Liver (tissue), 9 donors: ENCODE measurements around the gene TLCD1. TPM values are rescaled to one million over a fixed set of nuclear protein-coding genes. Genes with fewer than 3 reads are reported as not detected.

ENCODE experiments used
- DNase-seq: peaks from one replicate; pipeline ENCODE4 v3.0.0-alpha.2; 2017; ENCODE audit warnings: low spot score
- H3K27ac ChIP-seq, 2 donors: one replicate each; pipeline ENCODE4 v1.7.0; 2013; ENCODE audit warnings: inconsistent platforms in 2 of 2, low read length in 2 of 2, control low read depth in 1 of 2, low read depth in 1 of 2, mild to moderate bottlenecking in 1 of 2
- H3K27me3 ChIP-seq, 4 donors: one replicate each; pipeline versions ENCODE4 v1.6.1 to v1.7.0; 2013; ENCODE audit warnings: low read length in 3 of 4, inconsistent platforms in 1 of 4, mild to moderate bottlenecking in 1 of 4, moderate library complexity in 1 of 4; ENCODE audit not compliant: control insufficient read depth in 4 of 4, insufficient read depth in 4 of 4
- H3K36me3 ChIP-seq, 4 donors: one replicate each; pipeline versions ENCODE4 v1.6.1 to v1.7.0; 2013; ENCODE audit warnings: low read length in 3 of 4, mild to moderate bottlenecking in 3 of 4, low read depth in 1 of 4, moderate library complexity in 1 of 4; ENCODE audit not compliant: control insufficient read depth in 4 of 4, insufficient read depth in 3 of 4
- H3K4me1 ChIP-seq, 4 donors: one replicate each; pipeline versions ENCODE4 v1.6.1 to v1.7.0; 2013; ENCODE audit warnings: low read length in 3 of 4, mild to moderate bottlenecking in 3 of 4, moderate library complexity in 1 of 4; ENCODE audit not compliant: control insufficient read depth in 4 of 4, insufficient read depth in 4 of 4
- H3K4me3 ChIP-seq, 3 donors: one replicate each; pipeline versions ENCODE4 v1.6.1 to v1.7.0; 2013; ENCODE audit warnings: low read length in 3 of 3, control low read depth in 1 of 3, low read depth in 1 of 3, mild to moderate bottlenecking in 1 of 3
- H3K9ac ChIP-seq, 2 donors: one replicate each; pipeline ENCODE4 v1.7.0; 2013; ENCODE audit warnings: low read length in 2 of 2, mild to moderate bottlenecking in 2 of 2, moderate library complexity in 2 of 2, control low read depth in 1 of 2, low read depth in 1 of 2
- H3K9me3 ChIP-seq, 4 donors: one replicate each; pipeline versions ENCODE4 v1.6.1 to v1.7.0; 2013; ENCODE audit warnings: low read length in 3 of 4; ENCODE audit not compliant: control insufficient read depth in 4 of 4
- EGR1 ChIP-seq, 2 donors: IDR thresholded peaks; 2 replicates each; pipeline ENCODE4 v1.6.1; 2016 to 2018; ENCODE audit warnings: antibody characterized with exemption in 2 of 2, low read depth in 2 of 2
- FOXA1 ChIP-seq: IDR thresholded peaks from 2 replicates; pipeline ENCODE4 v1.6.1; 2016; ENCODE audit warnings: antibody characterized with exemption
- FOXA2 ChIP-seq: IDR thresholded peaks from 2 replicates; pipeline ENCODE4 v1.6.1; 2016; ENCODE audit warnings: antibody characterized with exemption
- GABPA ChIP-seq, 2 donors: IDR thresholded peaks in 1 of 2; conservative IDR thresholded peaks in 1 of 2; 2 replicates each; pipeline ENCODE4 v1.6.1; 2016; ENCODE audit warnings: antibody characterized with exemption in 2 of 2, mild to moderate bottlenecking in 1 of 2, moderate library complexity in 1 of 2
- HNF4A ChIP-seq, 2 donors: conservative IDR thresholded peaks; 2 replicates each; pipeline ENCODE4 v1.6.1; 2016; ENCODE audit warnings: antibody characterized with exemption in 2 of 2, mild to moderate bottlenecking in 2 of 2
- HNF4G ChIP-seq: IDR thresholded peaks from 2 replicates; pipeline ENCODE4 v1.6.1; 2016; ENCODE audit warnings: antibody characterized with exemption
- JUND ChIP-seq, 2 donors: IDR thresholded peaks; 2 replicates each; pipeline ENCODE4 v1.6.1; 2016; ENCODE audit warnings: antibody characterized with exemption in 2 of 2
- RAD21 ChIP-seq, 2 donors: IDR thresholded peaks; 2 replicates each; pipeline ENCODE4 v1.6.1; 2016; ENCODE audit warnings: antibody characterized with exemption in 2 of 2, mild to moderate bottlenecking in 2 of 2
- RXRA ChIP-seq, 2 donors: IDR thresholded peaks; 2 replicates each; pipeline ENCODE4 v1.6.1; 2017 to 2018; ENCODE audit warnings: antibody characterized with exemption in 2 of 2, mild to moderate bottlenecking in 1 of 2
- SP1 ChIP-seq: IDR thresholded peaks from 2 replicates; pipeline ENCODE4 v1.6.1; 2018; ENCODE audit warnings: antibody characterized with exemption, mild to moderate bottlenecking
- YY1 ChIP-seq: IDR thresholded peaks from 2 replicates; pipeline ENCODE4 v1.6.1; 2016; ENCODE audit warnings: antibody characterized with exemption, mild to moderate bottlenecking
- WGBS: extraction: QIAGEN DNeasy Blood & Tissue Kit; methylation state at CpG from one replicate; pipeline ENCODE4 v1.1.7; 2013; 5-methylcytosine and 5-hydroxymethylcytosine counted together
- polyA plus RNA-seq, 2 donors: library from polyadenylated mRNA; stranded (reverse) in 1 of 2; unstranded in 1 of 2; fragments of 200-250 nt in 1 of 2; fragments of >200 nt in 1 of 2; fragmentation: Nextera tagmentation in 1 of 2; extraction: Ambion mirVana in 1 of 2; gene quantifications; one replicate each; pipeline versions ENCODE4 v1.2.1 to v1.2.3, GENCODE V29; 2013 to 2015
- total RNA-seq, 2 donors: library from RNA; depleted of rRNA; stranded (reverse); fragments of >200 nt; gene quantifications; one replicate each; pipeline ENCODE4 v1.2.3, GENCODE V29; 2014
- TF ChIP-seq, protein P1 (sequence below): fragments of 150-350 bp; IDR thresholded peaks from 2 replicates; pipeline ENCODE4 v1.5.1; 2017; ENCODE audit warnings: improper control_type of control experiment, low read depth, low read length; ENCODE audit not compliant: missing input control
- TF ChIP-seq, protein P2 (sequence below): IDR thresholded peaks from 2 replicates; pipeline ENCODE4 v1.6.1; 2016; ENCODE audit warnings: antibody characterized with exemption
- TF ChIP-seq, protein P3 (sequence below): IDR thresholded peaks from 2 replicates; pipeline ENCODE4 v1.6.1; 2016; ENCODE audit warnings: antibody characterized with exemption
- donor health status: healthy.
- donor health status: healthy.
- donor health status: healthy.
- donor health status: healthy.
- donor health status: healthy.

The TLCD1 gene
- total and polyA plus RNA-seq, 4 donors, result 4.4 to 8.8 (median 6.5) TPM

DNA sequence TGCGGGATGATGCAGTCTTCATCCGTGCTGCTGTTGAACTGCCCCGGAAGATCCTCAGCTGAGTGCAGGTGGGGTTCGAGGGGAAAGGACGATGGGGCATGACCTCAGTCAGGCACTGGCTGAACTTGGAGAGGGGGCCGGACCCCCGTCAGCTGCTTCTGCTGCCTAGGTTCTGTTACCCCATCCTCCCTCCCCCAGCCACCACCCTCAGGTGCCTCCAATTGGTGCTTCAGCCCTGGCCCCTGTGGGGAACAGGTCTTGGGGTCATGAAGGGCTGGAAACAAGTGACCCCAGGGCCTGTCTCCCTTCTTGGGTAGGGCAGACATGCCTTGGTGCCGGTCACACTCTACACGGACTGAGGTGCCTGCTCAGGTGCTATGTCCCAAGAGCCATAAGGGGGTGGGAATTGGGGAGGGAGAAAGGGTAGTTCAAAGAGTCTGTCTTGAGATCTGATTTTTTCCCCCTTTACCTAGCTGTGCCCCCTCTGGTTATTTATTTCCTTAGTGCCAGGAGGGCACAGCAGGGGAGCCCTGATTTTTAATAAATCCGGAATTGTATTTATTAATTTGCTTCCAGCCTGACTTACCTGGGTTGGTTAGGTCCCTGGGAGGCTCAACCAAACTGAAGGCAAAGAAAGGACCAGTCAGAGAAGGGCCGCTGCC lies 23.6 kb upstream of the TLCD1 start:
- TF ChIP-seq GABPA (IDR thresholded peaks at IDR 0.05 in 1 of 2, conservative IDR thresholded peaks at IDR 0.05 in 1 of 2) (no peak), FOXA1 (peak; percentile 26)
- H3K9me3 ChIP-seq, result no peaks in the 10 kb centered on the region
- H3K27me3 ChIP-seq, result no peaks in the 10 kb centered on the region
- H3K4me3 ChIP-seq, result no peak overlapping the region
- peaks cover 12 to 41% (median 28%) of the 10 kb centered on the region in 4 donors for H3K4me1 ChIP-seq
- peaks cover 4 to 33% (median 22%) of the 10 kb centered on the region in 4 donors for H3K36me3 ChIP-seq
- WGBS, result 53% methylated on average over 11 of the region's 11 CpGs
- H3K27ac ChIP-seq, result no peak overlapping the region
- H3K9ac ChIP-seq, result no peak overlapping the region
- DNase-seq, result no peak

DNA sequence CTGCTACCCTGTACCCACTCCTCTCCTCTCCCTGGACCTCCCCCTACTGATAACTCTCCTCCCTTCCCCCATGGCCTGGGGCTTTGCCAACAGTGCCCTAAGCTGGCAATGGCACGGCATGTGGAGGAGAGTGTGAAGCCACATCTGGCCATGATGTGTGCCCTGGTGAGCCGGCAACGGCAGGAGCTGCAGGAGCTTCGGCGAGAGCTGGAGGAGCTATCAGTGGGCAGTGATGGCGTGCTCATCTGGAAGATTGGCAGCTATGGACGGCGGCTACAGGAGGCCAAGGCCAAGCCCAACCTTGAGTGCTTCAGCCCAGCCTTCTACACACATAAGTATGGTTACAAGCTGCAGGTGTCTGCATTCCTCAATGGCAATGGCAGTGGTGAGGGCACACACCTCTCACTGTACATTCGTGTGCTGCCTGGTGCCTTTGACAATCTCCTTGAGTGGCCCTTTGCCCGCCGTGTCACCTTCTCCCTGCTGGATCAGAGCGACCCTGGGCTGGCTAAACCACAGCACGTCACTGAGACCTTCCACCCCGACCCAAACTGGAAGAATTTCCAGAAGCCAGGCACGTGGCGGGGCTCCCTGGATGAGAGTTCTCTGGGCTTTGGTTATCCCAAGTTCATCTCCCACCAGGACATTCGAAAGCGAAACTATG lies 23.0 kb upstream of the TLCD1 start:
- DNase-seq, result no peak
- Histone ChIP-seq H3K4me3 (no peak overlapping the region), H3K27ac (no peak overlapping the region), H3K9ac (no peak overlapping the region), H3K36me3 (peaks cover 4 to 33% (median 22%) of the 10 kb centered on the region in 4 donors), H3K4me1 (peaks cover 12 to 41% (median 28%) of the 10 kb centered on the region in 4 donors), H3K27me3 (no peaks in the 10 kb centered on the region), H3K9me3 (no peaks in the 10 kb centered on the region)
- WGBS, result 69% methylated on average over 18 of the region's 18 CpGs
- no peak for TF ChIP-seq SP1

DNA sequence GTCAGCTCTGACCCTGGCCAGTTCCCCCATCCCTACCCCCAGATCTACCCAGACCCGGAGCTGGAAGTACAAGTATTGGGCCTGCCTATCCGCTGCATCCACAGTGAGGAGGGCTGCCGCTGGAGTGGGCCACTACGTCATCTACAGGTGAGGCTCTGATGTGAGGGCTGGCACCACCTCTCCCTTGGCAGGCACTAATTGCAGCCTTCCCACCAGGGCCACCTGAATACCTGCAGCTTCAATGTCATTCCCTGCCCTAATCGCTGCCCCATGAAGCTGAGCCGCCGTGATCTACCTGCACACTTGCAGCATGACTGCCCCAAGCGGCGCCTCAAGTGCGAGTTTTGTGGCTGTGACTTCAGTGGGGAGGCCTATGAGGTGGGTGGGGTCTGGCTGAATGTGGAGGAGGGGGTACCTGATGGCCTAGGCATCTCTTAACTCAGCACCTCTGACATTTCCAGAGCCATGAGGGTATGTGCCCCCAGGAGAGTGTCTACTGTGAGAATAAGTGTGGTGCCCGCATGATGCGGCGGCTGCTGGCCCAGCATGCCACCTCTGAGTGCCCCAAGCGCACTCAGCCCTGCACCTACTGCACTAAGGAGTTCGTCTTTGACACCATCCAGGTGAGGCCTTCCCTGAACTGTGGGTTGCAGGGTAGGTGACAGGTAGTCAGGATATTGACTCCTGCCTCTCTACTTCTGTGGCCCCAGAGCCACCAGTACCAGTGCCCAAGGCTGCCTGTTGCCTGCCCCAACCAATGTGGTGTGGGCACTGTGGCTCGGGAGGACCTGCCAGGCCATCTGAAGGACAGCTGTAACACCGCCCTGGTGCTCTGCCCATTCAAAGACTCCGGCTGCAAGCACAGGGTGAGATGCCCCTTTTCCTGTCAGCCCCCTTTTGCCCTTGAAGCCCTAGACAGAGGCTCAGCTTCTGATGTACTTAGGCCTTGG lies 22.0 kb upstream of the TLCD1 start:
- no peak for DNase-seq
- TF ChIP-seq, protein P1, sequence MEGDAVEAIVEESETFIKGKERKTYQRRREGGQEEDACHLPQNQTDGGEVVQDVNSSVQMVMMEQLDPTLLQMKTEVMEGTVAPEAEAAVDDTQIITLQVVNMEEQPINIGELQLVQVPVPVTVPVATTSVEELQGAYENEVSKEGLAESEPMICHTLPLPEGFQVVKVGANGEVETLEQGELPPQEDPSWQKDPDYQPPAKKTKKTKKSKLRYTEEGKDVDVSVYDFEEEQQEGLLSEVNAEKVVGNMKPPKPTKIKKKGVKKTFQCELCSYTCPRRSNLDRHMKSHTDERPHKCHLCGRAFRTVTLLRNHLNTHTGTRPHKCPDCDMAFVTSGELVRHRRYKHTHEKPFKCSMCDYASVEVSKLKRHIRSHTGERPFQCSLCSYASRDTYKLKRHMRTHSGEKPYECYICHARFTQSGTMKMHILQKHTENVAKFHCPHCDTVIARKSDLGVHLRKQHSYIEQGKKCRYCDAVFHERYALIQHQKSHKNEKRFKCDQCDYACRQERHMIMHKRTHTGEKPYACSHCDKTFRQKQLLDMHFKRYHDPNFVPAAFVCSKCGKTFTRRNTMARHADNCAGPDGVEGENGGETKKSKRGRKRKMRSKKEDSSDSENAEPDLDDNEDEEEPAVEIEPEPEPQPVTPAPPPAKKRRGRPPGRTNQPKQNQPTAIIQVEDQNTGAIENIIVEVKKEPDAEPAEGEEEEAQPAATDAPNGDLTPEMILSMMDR, result no peak
- no peak for TF ChIP-seq JUND (IDR thresholded peaks at IDR 0.05)
- no peak for TF ChIP-seq YY1
- TF ChIP-seq RAD21 (IDR thresholded peaks at IDR 0.05), result no peak
- TF ChIP-seq, protein P2, sequence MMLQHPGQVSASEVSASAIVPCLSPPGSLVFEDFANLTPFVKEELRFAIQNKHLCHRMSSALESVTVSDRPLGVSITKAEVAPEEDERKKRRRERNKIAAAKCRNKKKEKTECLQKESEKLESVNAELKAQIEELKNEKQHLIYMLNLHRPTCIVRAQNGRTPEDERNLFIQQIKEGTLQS, result no peak
- TF ChIP-seq SP1, result no peak
- no peak for TF ChIP-seq FOXA1
- no peak for TF ChIP-seq FOXA2
- TF ChIP-seq, protein P3, sequence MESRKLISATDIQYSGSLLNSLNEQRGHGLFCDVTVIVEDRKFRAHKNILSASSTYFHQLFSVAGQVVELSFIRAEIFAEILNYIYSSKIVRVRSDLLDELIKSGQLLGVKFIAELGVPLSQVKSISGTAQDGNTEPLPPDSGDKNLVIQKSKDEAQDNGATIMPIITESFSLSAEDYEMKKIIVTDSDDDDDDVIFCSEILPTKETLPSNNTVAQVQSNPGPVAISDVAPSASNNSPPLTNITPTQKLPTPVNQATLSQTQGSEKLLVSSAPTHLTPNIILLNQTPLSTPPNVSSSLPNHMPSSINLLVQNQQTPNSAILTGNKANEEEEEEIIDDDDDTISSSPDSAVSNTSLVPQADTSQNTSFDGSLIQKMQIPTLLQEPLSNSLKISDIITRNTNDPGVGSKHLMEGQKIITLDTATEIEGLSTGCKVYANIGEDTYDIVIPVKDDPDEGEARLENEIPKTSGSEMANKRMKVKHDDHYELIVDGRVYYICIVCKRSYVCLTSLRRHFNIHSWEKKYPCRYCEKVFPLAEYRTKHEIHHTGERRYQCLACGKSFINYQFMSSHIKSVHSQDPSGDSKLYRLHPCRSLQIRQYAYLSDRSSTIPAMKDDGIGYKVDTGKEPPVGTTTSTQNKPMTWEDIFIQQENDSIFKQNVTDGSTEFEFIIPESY, result no peak
- TF ChIP-seq RXRA (IDR thresholded peaks at IDR 0.05), result no peak
- no peak for TF ChIP-seq HNF4G
- no peak for TF ChIP-seq EGR1 (IDR thresholded peaks at IDR 0.05; ENCODE audit: low read depth in 2 of 2)
- TF ChIP-seq HNF4A (conservative IDR thresholded peaks at IDR 0.05), result no peak
- Histone ChIP-seq H3K4me3 (no peak overlapping the region), H3K4me1 (peaks cover 15 to 48% (median 33%) of the 10 kb centered on the region in 4 donors), H3K27ac (no peak overlapping the region), H3K9ac (no peak overlapping the region), H3K36me3 (peaks cover 4 to 33% (median 22%) of the 10 kb centered on the region in 4 donors), H3K27me3 (no peaks in the 10 kb centered on the region), H3K9me3 (no peaks in the 10 kb centered on the region)
- 91% methylated on average over 18 of the region's 18 CpGs for whole genome bisulfite sequencing
